H1 (cell line): Measurements from ENCODE around the gene FRAT2. TPM values are rescaled to one million over a fixed set of nuclear protein-coding genes. Genes with fewer than 3 reads are reported as not detected.
A peak's percentile ranks its signal among the peaks of the same experiment; 100 is the strongest.

Source experiments
- CHD1 ChIP-seq: IDR thresholded peaks from 2 replicates; pipeline ENCODE4 v1.6.1; 2012; ENCODE audit warnings: low read depth, low read length, improper control_type of control experiment
- CHD7 ChIP-seq: fragments of 300-600 bp; sonication (generic); IDR thresholded peaks from 2 replicates; pipeline ENCODE4 v1.7.1; 2012; ENCODE audit warnings: low read length, moderate library complexity, mild to moderate bottlenecking, inconsistent platforms; ENCODE audit not compliant: insufficient replicate concordance
- EGR1 ChIP-seq: IDR thresholded peaks from 2 replicates; pipeline ENCODE4 v1.6.1; 2011; ENCODE audit warnings: low read depth, low read length, borderline replicate concordance
- JUND ChIP-seq: IDR thresholded peaks from 2 replicates; pipeline ENCODE4 v1.6.1; 2011; ENCODE audit warnings: mild to moderate bottlenecking, improper control_type of control experiment, low read length
- RAD21 ChIP-seq, 2 experiments: IDR thresholded peaks in 1 of 2; conservative IDR thresholded peaks in 1 of 2; 2 replicates each; pipeline ENCODE4 v1.6.1; 2011; ENCODE audit warnings: low read depth in 2 of 2, low read length in 2 of 2, improper control_type of control experiment in 1 of 2, inconsistent platforms in 1 of 2, mild to moderate bottlenecking in 1 of 2, moderate library complexity in 1 of 2
- SIX5 ChIP-seq: IDR thresholded peaks from 2 replicates; pipeline ENCODE4 v1.6.1; 2011; ENCODE audit warnings: mild to moderate bottlenecking, low read depth, low read length
- SP2 ChIP-seq: IDR thresholded peaks from 2 replicates; pipeline ENCODE4 v1.6.1; 2012; ENCODE audit warnings: mild to moderate bottlenecking, low read length, inconsistent platforms
- TCF12 ChIP-seq: IDR thresholded peaks from 2 replicates; pipeline ENCODE4 v1.6.1; 2011; ENCODE audit warnings: low read depth, mild to moderate bottlenecking, low read length
- polyA plus RNA-seq, 7 experiments: library from polyadenylated mRNA; depleted of rRNA in 3 of 7; stranded (reverse) in 5 of 7; unstranded in 2 of 7; fragments of >200 nt in 5 of 7; fragments of 200-250 nt in 2 of 7; gene quantifications; 1 replicate in 5 of 7; 2 replicates in 1 of 7; 4 replicates in 1 of 7; pipeline versions ENCODE4 v1.2.1 to v1.2.3, GENCODE V29; 2011 to 2013; ENCODE audit warnings: missing spikeins in 2 of 7, mixed read lengths in 2 of 7
- total RNA-seq: library from RNA; stranded (reverse); fragmentation: NEBNext Ultra II Directional; extraction: Animal tissue kit (Norgen Biotek cat#: 25700); gene quantifications from 2 replicates; pipeline ENCODE4 v1.2.1, GENCODE V29; 2021

Gene FRAT2
- total and polyA plus RNA-seq, 2 of the 8 experiments (the other 6 are each of a cell fraction or from before 2014, with no cell fraction given), result 47.4 to 83.0 TPM

GRCh38 chr10:97318772-97319651 is 15.5 kb downstream of the FRAT2 start, which contains the start of gene FRAT1 (continued):
- TF ChIP-seq CHD7, result no peak
- peak; percentile 63 for TF ChIP-seq EGR1
- peak; percentile 96 for TF ChIP-seq JUND
- peak; percentile 93 for TF ChIP-seq CHD1
- peak; percentile 34; the same call in 1 of the 2 replicates for TF ChIP-seq SIX5
- no peak for TF ChIP-seq SP2
- no peak for TF ChIP-seq RAD21 (IDR thresholded peaks at IDR 0.05 in 1 of 2, conservative IDR thresholded peaks at IDR 0.05 in 1 of 2; ENCODE audit: low read depth in 2 of 2, low read length in 2 of 2)
- 0 out of 2 replicates have a peak, but pooled peaks have one; percentile 23 for TF ChIP-seq TCF12
